ENCODE data around the gene ATP2B3. TPM values are rescaled to one million over a fixed set of nuclear protein-coding genes. Genes with fewer than 3 reads are reported as not detected.

The ATP2B3 gene
- total and polyA plus RNA-seq, 2 of the 4 experiments (the other 2 are of a cell fraction), result under 0.01 to 0.03 TPM

DNA sequence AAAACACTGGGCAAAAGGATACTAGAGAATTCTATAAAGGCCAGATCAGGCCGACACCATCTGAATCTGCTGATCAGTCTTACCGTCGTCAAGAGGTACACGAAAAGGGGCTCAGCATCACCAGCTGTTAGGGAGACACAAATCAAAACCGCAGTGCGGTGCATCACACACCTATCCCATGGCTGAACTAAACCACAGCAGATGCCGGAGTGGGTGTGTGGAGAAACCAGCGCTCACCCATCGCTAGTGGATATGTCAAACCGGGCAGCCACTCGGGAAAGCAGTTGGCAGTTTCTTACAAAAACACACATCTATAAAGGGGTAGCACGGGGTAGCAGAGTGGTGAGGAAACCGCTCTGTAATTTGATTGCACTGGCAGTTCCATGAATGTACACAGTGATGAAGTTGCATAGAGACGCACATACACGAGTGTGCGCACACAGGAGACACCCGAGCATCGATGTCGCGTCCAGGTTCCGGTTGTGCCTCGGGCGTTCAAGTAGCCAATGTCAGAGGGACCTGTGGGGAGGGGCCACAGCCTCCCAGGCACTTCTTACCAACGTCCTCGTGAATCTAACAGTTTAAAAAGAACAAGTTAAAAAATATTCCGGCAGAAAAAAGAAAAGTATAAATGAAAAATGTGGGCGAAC lies 104.6 kb downstream of the ATP2B3 start:
- Histone ChIP-seq H3K9me3 (ENCODE audit: control insufficient read depth, insufficient read depth, low read length) (no peaks in the 10 kb centered on the region; the same call in 1 of the 2 replicates), H3K18ac (ENCODE audit: low read depth, low read length) (no peak overlapping the region), H4K91ac (ENCODE audit: insufficient read depth, low read depth, low read length) (no peak overlapping the region), H3K4me1 (ENCODE audit: control insufficient read depth, insufficient read depth, low read length) (no peaks in the 10 kb centered on the region), H3K9ac (ENCODE audit: low read depth, low read length) (no peak overlapping the region), H3K14ac (replicated peaks; ENCODE audit: low read depth, low read length) (no peak overlapping the region), H2BK5ac (ENCODE audit: low read depth, low read length, poor library complexity, severe bottlenecking) (no peak overlapping the region), H3K4me3 (ENCODE audit: insufficient read depth, low read depth, low read length) (no peak overlapping the region), H2BK120ac (ENCODE audit: low read depth, low read length) (no peak overlapping the region), H4K20me1 (ENCODE audit: insufficient read depth, low read length) (no peaks in the 10 kb centered on the region), H3K4ac (ENCODE audit: low read depth, low read length) (no peak overlapping the region), H2AFZ (replicated peaks; ENCODE audit: low read length, poor library complexity) (no peak overlapping the region), H4K5ac (ENCODE audit: low read depth, low read length) (no peak overlapping the region), H3K36me3 (ENCODE audit: control insufficient read depth, insufficient read depth, low read length) (no peaks in the 10 kb centered on the region), H3K23ac (ENCODE audit: low read depth, low read length) (no peak overlapping the region), H3K79me1 (ENCODE audit: low read depth in 1 of 2, low read length in 2 of 2) (no peaks in the 10 kb centered on the region), H4K8ac (ENCODE audit: low read depth in 2 of 2, low read length in 2 of 2) (no peak overlapping the region), H2BK20ac (ENCODE audit: low read depth, low read length) (no peak overlapping the region), H3K9me1 (ENCODE audit: insufficient read depth, low read length) (no peaks in the 10 kb centered on the region), H2BK15ac (ENCODE audit: low read depth, low read length) (no peak overlapping the region), H3K27ac (ENCODE audit: insufficient read depth, low read length) (no peak overlapping the region), H2AK5ac (ENCODE audit: low read depth, low read length) (no peak overlapping the region), H3K27me3 (ENCODE audit: control insufficient read depth, insufficient read depth, low read length) (peaks cover 16% of the 10 kb centered on the region), H3K56ac (ENCODE audit: extremely low read depth, insufficient read depth, low read length) (no peak overlapping the region), H2AK9ac (replicated peaks; ENCODE audit: low read depth, low read length, poor library complexity) (no peak overlapping the region), H3K4me2 (ENCODE audit: low read depth, low read length) (no peak overlapping the region)
- ChIA-PET CTCF (interaction anchor here (1.2 kb wide), 1 partner anchor 13 kb away, joined by 4 read pairs; no protein-coding TSS in a partner anchor), POLR2A (ENCODE audit: unreplicated experiment) (no interaction called here)
- DNase-seq (no peak), ATAC-seq (ENCODE audit: low read depth) (no peak)
- TF ChIP-seq NFE2L2 (IDR thresholded peaks at IDR 0.05; ENCODE audit: low read depth, low read length) (no peak), BHLHE40 (IDR thresholded peaks at IDR 0.05; ENCODE audit: low read depth, low read length) (no peak), POLR2A (IDR thresholded peaks at IDR 0.05; ENCODE audit: low read depth, low read length) (no peak), CTCF (conservative IDR thresholded peaks at IDR 0.05; ENCODE audit: low read depth, low read length) (no peak), CHD1 (IDR thresholded peaks at IDR 0.05; ENCODE audit: low read depth, low read length) (no peak), MXI1 (IDR thresholded peaks at IDR 0.05; ENCODE audit: borderline replicate concordance, low read depth, low read length) (no peak), MAFK (IDR thresholded peaks at IDR 0.05; ENCODE audit: low read depth, low read length) (no peak), RAD21 (IDR thresholded peaks at IDR 0.05; ENCODE audit: low read length) (no peak), RFX5 (IDR thresholded peaks at IDR 0.05; ENCODE audit: low read depth, low read length) (no peak), SMC3 (IDR thresholded peaks at IDR 0.05; ENCODE audit: low read depth, low read length) (no peak), MAZ (IDR thresholded peaks at IDR 0.05; ENCODE audit: borderline replicate concordance, low read depth, low read length) (no peak), RCOR1 (IDR thresholded peaks at IDR 0.05; ENCODE audit: insufficient replicate concordance, low read length) (no peak), FOS (IDR thresholded peaks at IDR 0.05; ENCODE audit: low read depth, low read length) (no peak), CEBPB (IDR thresholded peaks at IDR 0.05; ENCODE audit: low read depth, low read length) (no peak)
- TF ChIP-seq, protein P1, sequence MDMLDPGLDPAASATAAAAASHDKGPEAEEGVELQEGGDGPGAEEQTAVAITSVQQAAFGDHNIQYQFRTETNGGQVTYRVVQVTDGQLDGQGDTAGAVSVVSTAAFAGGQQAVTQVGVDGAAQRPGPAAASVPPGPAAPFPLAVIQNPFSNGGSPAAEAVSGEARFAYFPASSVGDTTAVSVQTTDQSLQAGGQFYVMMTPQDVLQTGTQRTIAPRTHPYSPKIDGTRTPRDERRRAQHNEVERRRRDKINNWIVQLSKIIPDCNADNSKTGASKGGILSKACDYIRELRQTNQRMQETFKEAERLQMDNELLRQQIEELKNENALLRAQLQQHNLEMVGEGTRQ (IDR thresholded peaks at IDR 0.05; ENCODE audit: low read depth, low read length), result no peak
- TF ChIP-seq, protein P2, sequence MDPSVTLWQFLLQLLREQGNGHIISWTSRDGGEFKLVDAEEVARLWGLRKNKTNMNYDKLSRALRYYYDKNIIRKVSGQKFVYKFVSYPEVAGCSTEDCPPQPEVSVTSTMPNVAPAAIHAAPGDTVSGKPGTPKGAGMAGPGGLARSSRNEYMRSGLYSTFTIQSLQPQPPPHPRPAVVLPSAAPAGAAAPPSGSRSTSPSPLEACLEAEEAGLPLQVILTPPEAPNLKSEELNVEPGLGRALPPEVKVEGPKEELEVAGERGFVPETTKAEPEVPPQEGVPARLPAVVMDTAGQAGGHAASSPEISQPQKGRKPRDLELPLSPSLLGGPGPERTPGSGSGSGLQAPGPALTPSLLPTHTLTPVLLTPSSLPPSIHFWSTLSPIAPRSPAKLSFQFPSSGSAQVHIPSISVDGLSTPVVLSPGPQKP (IDR thresholded peaks at IDR 0.05; ENCODE audit: borderline replicate concordance, low read depth, low read length), result no peak
- in situ Hi-C loops (cut with MboI; ENCODE audit: low sequenced_read_pairs), result no loop called here
- intact Hi-C loops (cut with micrococcal nuclease), result no loop called here
- dilution Hi-C loops (cut with HindIII; ENCODE audit: low sequenced_read_pairs, unreplicated experiment), result no loop called here
- 75% methylated on average over 6 of the region's 27 CpGs; no CpG with 5 or more reads in 1 of the 2 experiments for WGBS, 2 experiments (ENCODE audit: extremely low coverage in 2 of 2, insufficient read length in 1 of 2)
- BruUV-seq (replicated peaks), result no TSS peak
